B cell (primary cell): ENCODE data around the gene PRPF39. TPM values are rescaled to one million over a fixed set of nuclear protein-coding genes. Genes with fewer than 3 reads are reported as not detected.

ENCODE experiments used
- ATAC-seq: fragments of 200-7000 bp; cut with Tn5 transposase; one replicate; pipeline ENCODE4 v1.10.0; 2021; ENCODE audit warnings: low read depth, mild to moderate bottlenecking, moderate number of reproducible peaks, moderate library complexity
- CTCF ChIA-PET: fragments of 350-600 bp; sonication (Branson Sonifier 250); formaldehyde crosslinking; loops from one replicate; lab custom pipeline; 2021; ENCODE audit warnings: antibody characterized with exemption, inconsistent platforms; lab: Charles Lee
- POLR2A ChIA-PET: fragments of 350-600 bp; sonication (Branson Sonifier 250); formaldehyde crosslinking; loops from one replicate; lab custom pipeline; 2021; ENCODE audit warnings: antibody characterized with exemption; lab: Charles Lee
- DNase-seq: peaks from one replicate; pipeline ENCODE4 v3.0.0; 2013
- H2AFZ ChIP-seq: 2 replicates; pipeline ENCODE4 v1.6.1; 2012; ENCODE audit warnings: mild to moderate bottlenecking, low read depth, low read length; ENCODE audit not compliant: insufficient read depth, poor library complexity, severe bottlenecking
- H3K27ac ChIP-seq, 2 donors: 1 replicate in 1 of 2; 2 replicates in 1 of 2; pipeline ENCODE4 v1.5.1; 2012 to 2013; ENCODE audit warnings: low read length in 2 of 2, mild to moderate bottlenecking in 2 of 2, moderate library complexity in 1 of 2
- H3K27me3 ChIP-seq, 4 experiments: fragments of 200-600 bp in 1 of 4; sonication (generic) in 1 of 4; replicated peaks in 1 of 4; 1 replicate in 2 of 4; 2 replicates in 2 of 4; pipeline versions ENCODE4 v1.6.1 to v1.7.0; 2013 to 2016; ENCODE audit warnings: low read length in 3 of 4, mild to moderate bottlenecking in 2 of 4, mixed read lengths in 1 of 4, moderate library complexity in 1 of 4; ENCODE audit not compliant: insufficient read depth in 4 of 4, control insufficient read depth in 3 of 4; ENCODE audit errors: control extremely low read depth in 1 of 4
- H3K36me3 ChIP-seq, 2 experiments: replicated peaks in 1 of 2; 1 replicate in 1 of 2; 2 replicates in 1 of 2; pipeline versions ENCODE4 v1.6.1 to v1.7.1; 2013; ENCODE audit warnings: low read length in 1 of 2; ENCODE audit not compliant: insufficient read depth in 2 of 2, control insufficient read depth in 1 of 2; ENCODE audit errors: control extremely low read depth in 1 of 2, extremely low read depth in 1 of 2
- H3K4me1 ChIP-seq, 2 donors: fragments of 200-600 bp in 1 of 2; sonication (generic) in 1 of 2; 1 replicate in 1 of 2; 2 replicates in 1 of 2; pipeline versions ENCODE4 v1.5.1 to v1.6.1; 2013 to 2017; ENCODE audit warnings: low read length in 2 of 2; ENCODE audit not compliant: control insufficient read depth in 2 of 2, insufficient read depth in 2 of 2
- H3K4me2 ChIP-seq: replicated peaks from 2 replicates; pipeline ENCODE3; 2012; ENCODE audit warnings: mild to moderate bottlenecking, low read depth, low read length; ENCODE audit not compliant: poor library complexity, severe bottlenecking
- H3K4me3 ChIP-seq, 5 experiments: fragments of 200-600 bp in 1 of 5; sonication (generic) in 1 of 5; 1 replicate in 3 of 5; 2 replicates in 2 of 5; pipeline versions ENCODE4 v1.5.1 to v1.7.0; 2011 to 2016; ENCODE audit warnings: low read length in 4 of 5, mild to moderate bottlenecking in 4 of 5, low read depth in 2 of 5, control low read depth in 1 of 5, moderate library complexity in 1 of 5; ENCODE audit not compliant: insufficient read depth in 1 of 5; ENCODE audit errors: control extremely low read depth in 1 of 5, extremely low read depth in 1 of 5
- H3K79me2 ChIP-seq: fragments of 200-600 bp; sonication (generic); one replicate; pipeline ENCODE4 v1.6.0; 2016; ENCODE audit warnings: low read length; ENCODE audit not compliant: control insufficient read depth, insufficient read depth
- H3K9ac ChIP-seq: fragments of 200-600 bp; sonication (generic); 2 replicates; pipeline ENCODE4 v1.6.1; 2017; ENCODE audit warnings: mild to moderate bottlenecking, low read length, moderate library complexity
- H3K9me3 ChIP-seq, 3 donors: one replicate each; pipeline versions ENCODE4 v1.6.1 to v1.7.1; 2013; ENCODE audit warnings: low read length in 2 of 3; ENCODE audit not compliant: control insufficient read depth in 2 of 3, insufficient read depth in 1 of 3; ENCODE audit errors: control extremely low read depth in 1 of 3
- H4K20me1 ChIP-seq: 2 replicates; pipeline ENCODE4 v1.6.0; 2012; ENCODE audit warnings: mild to moderate bottlenecking, low read length; ENCODE audit not compliant: insufficient read depth, control insufficient read depth, poor library complexity, severe bottlenecking
- H3K27ac Mint-ChIP-seq: one replicate; pipeline ENCODE4 v1.8.0; 2021; ENCODE audit warnings: mixed read lengths
- H3K27me3 Mint-ChIP-seq: one replicate; pipeline ENCODE4 v1.8.0; 2021; ENCODE audit warnings: mixed read lengths
- H3K4me1 Mint-ChIP-seq: one replicate; pipeline ENCODE4 v1.8.0; 2021; ENCODE audit warnings: mixed read lengths
- H3K4me3 Mint-ChIP-seq: one replicate; pipeline ENCODE4 v1.8.0; 2021; ENCODE audit warnings: mixed read lengths
- H3K9me3 Mint-ChIP-seq: one replicate; pipeline ENCODE4 v1.8.0; 2022; ENCODE audit warnings: mixed read lengths; ENCODE audit not compliant: insufficient read depth
- EZH2 ChIP-seq: IDR thresholded peaks from 2 replicates; pipeline ENCODE4 v1.6.1; 2012; ENCODE audit warnings: borderline replicate concordance, low read depth, mild to moderate bottlenecking, moderate library complexity, low read length; ENCODE audit not compliant: insufficient read depth, poor library complexity, severe bottlenecking
- WGBS: methylation state at CpG from one replicate; pipeline ENCODE4 v1.1.5; 2013; ENCODE audit warnings: missing lambda C conversion rate; ENCODE audit not compliant: insufficient coverage; 5-methylcytosine and 5-hydroxymethylcytosine counted together
- intact Hi-C: fragments of 100-400 bp; cut with micrococcal nuclease; formaldehyde crosslinking; loops from one replicate; pipeline ENCODE4 v1.10.0; 2022
- polyA plus RNA-seq: library from polyadenylated mRNA; depleted of rRNA; stranded (reverse); fragments of >200 nt; gene quantifications from 2 replicates; pipeline ENCODE4 v1.2.3, GENCODE V29; 2012
- total RNA-seq, 2 donors: library from RNA; stranded (reverse); fragments of 120-200 nt in 1 of 2; gene quantifications; 1 replicate in 1 of 2; 2 replicates in 1 of 2; pipeline versions ENCODE4 v1.2.3 to v1.2.4, GENCODE V29; 2013 to 2022
- TF ChIP-seq, protein P1 (sequence below): fragments of 200-600 bp; IDR thresholded peaks from one replicate; pipeline ENCODE4 v1.8.0; 2022; ENCODE audit warnings: antibody characterized with exemption, mild to moderate bottlenecking

PRPF39 gene
- total and polyA plus RNA-seq, 2 donors (not counting 1 experiment from before 2014, with no cell fraction given), result 64.8 to 72.7 TPM

DNA sequence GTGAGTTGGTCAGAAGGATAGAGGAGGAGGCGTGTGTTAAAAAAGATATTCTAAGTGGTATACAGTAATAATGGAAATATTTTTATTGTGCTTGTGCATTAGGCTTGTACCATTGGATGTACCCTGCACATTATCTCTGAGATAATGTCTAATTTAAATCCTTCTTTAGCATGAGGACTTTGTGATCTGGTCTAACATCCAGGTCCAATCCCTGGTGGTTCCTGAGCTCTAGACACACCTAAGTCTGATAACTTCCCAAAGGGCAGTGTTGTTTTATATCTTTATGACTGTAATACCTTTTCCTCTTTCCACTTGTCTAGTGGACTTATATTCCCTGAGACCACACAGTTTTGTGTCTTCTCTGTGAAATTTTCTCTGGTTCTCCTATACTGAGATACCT, 20.6 kb downstream of the PRPF39 start:
- Histone ChIP-seq H3K36me3 (peaks cover 14 to 51% of the 10 kb centered on the region in 2 experiments), H4K20me1 (no peaks in the 10 kb centered on the region), H3K9me3 (no peaks in the 10 kb centered on the region), H3K9ac (no peak overlapping the region), H3K79me2 (no peaks in the 10 kb centered on the region), H3K27me3 (no peaks in the 10 kb centered on the region), H3K4me1 (no peaks in the 10 kb centered on the region), H3K4me3 (no peak overlapping the region), H3K4me2 (no peak overlapping the region), H3K27ac (no peak overlapping the region), H2AFZ (no peak overlapping the region)
- no peak for DNase-seq
- ATAC-seq, result no peak
- H3K27ac Mint-ChIP-seq, result no peak overlapping the region
- no peak for TF ChIP-seq EZH2
- TF ChIP-seq, protein P1, sequence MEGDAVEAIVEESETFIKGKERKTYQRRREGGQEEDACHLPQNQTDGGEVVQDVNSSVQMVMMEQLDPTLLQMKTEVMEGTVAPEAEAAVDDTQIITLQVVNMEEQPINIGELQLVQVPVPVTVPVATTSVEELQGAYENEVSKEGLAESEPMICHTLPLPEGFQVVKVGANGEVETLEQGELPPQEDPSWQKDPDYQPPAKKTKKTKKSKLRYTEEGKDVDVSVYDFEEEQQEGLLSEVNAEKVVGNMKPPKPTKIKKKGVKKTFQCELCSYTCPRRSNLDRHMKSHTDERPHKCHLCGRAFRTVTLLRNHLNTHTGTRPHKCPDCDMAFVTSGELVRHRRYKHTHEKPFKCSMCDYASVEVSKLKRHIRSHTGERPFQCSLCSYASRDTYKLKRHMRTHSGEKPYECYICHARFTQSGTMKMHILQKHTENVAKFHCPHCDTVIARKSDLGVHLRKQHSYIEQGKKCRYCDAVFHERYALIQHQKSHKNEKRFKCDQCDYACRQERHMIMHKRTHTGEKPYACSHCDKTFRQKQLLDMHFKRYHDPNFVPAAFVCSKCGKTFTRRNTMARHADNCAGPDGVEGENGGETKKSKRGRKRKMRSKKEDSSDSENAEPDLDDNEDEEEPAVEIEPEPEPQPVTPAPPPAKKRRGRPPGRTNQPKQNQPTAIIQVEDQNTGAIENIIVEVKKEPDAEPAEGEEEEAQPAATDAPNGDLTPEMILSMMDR, result no peak
- CTCF ChIA-PET, result no interaction called here
- no peaks in the 10 kb centered on the region for H3K27me3 Mint-ChIP-seq
- no peaks in the 10 kb centered on the region for H3K4me1 Mint-ChIP-seq
- POLR2A ChIA-PET, result interaction anchor here (0.7 kb wide), 1 partner anchor 157 kb away, joined by 3 read pairs; no protein-coding TSS in a partner anchor
- whole genome bisulfite sequencing, result no CpG with 5 or more reads among the region's 1 CpG
- no peak overlapping the region for H3K4me3 Mint-ChIP-seq
- intact Hi-C loops, result no loop called here
- no peaks in the 10 kb centered on the region for H3K9me3 Mint-ChIP-seq

DNA sequence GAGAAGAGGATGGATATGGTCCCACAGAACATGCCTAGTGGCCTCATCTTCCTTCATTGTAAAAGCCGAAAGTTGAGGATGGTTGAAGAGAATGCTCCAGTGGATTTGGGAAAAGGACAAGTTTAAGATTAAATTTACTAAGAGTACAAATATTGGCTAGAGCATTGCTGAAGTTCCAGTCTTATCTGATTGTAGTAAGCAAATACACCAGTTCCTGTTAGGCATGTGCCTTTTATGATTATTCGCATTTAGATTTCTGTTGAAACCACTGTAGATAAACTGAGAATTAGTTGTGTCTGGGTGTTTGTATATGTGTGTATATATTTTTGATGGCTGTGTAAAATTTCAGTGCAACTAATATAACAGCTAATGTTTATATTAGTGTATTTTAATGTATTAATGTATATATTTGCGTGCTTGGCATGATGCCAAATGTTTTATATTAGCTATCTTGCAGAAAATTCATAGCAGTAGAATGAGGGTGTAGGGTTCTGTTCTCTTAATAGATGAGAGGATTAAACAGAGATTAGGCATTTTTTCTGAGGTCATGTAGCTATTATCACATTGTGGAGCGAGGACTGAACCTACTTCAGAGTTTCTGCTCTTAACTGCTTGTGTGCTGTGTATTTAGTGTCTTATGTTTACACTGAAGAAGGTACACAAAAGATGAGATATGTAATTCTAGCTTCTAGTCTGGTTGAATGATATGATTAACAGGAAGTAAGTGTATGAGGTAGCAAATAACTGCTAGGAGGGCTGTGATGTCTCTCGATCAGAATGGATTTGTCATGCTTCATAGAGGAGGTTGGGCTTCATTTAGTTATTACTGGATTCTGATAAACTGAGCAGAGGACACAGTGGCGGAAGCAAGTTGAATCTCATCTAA, 29.2 kb downstream of the PRPF39 start:
- Histone ChIP-seq H3K4me2 (no peak overlapping the region), H4K20me1 (no peaks in the 10 kb centered on the region), H3K9me3 (no peaks in the 10 kb centered on the region), H3K79me2 (no peaks in the 10 kb centered on the region), H3K9ac (no peak overlapping the region), H3K4me1 (no peaks in the 10 kb centered on the region), H3K36me3 (peaks cover 20 to 65% of the 10 kb centered on the region in 2 experiments), H3K27ac (no peak overlapping the region), H3K4me3 (no peak overlapping the region), H3K27me3 (no peaks in the 10 kb centered on the region), H2AFZ (no peak overlapping the region)
- peak overlapping the region; percentile 0 for H3K27ac Mint-ChIP-seq
- ChIA-PET CTCF (no interaction called here), POLR2A (no interaction called here)
- no peaks in the 10 kb centered on the region for H3K4me1 Mint-ChIP-seq
- H3K9me3 Mint-ChIP-seq, result no peaks in the 10 kb centered on the region
- no peak for ATAC-seq
- intact Hi-C loops, result no loop called here
- no peak overlapping the region for H3K4me3 Mint-ChIP-seq
- TF ChIP-seq EZH2, result no peak
- TF ChIP-seq, protein P1, result no peak
- H3K27me3 Mint-ChIP-seq, result no peaks in the 10 kb centered on the region
- 98% methylated on average over 4 of the region's 6 CpGs for WGBS
- DNase-seq, result no peak
